Panc1 (cell line): Measurements from ENCODE around the gene ARHGAP45. TPM values are rescaled to one million over a fixed set of nuclear protein-coding genes. Genes with fewer than 3 reads are reported as not detected.

ENCODE experiments used
- ATAC-seq: fragments of 200-7000 bp; cut with Tn5 transposase; 2 replicates; pipeline ENCODE4 v1.9.1; 2020; ENCODE audit warnings: mild to moderate bottlenecking, moderate library complexity
- BruUV-seq: library from RNA; stranded (reverse); fragments of 400-500 nt; replicated peaks from 2 replicates; lab custom pipeline; 2021; lab: Mats Ljungman, UMichigan
- CTCF ChIA-PET: fragments of 300-600 bp; sonication (Branson Sonifier 250); formaldehyde crosslinking; loops from one replicate; lab custom pipeline; 2022; ENCODE audit warnings: antibody characterized with exemption; lab: Charles Lee
- POLR2A ChIA-PET: fragments of 300-600 bp; sonication (Branson Sonifier 250); formaldehyde crosslinking; loops from one replicate; lab custom pipeline; 2022; ENCODE audit warnings: antibody characterized with exemption; lab: Charles Lee
- DNase-seq: peaks from one replicate; pipeline ENCODE4 v3.0.0-alpha.2; 2010; ENCODE audit warnings: low read depth, low spot score
- H3K27ac ChIP-seq: 2 replicates; pipeline ENCODE4 v1.5.1; 2011; ENCODE audit warnings: mild to moderate bottlenecking, low read length, inconsistent platforms
- H3K27me3 ChIP-seq: fragments of 200-500 bp; sonication (Bioruptor generic); 2 replicates; pipeline ENCODE4 v1.6.0; 2014; ENCODE audit warnings: low read length, inconsistent platforms; ENCODE audit not compliant: control insufficient read depth, insufficient read depth
- H3K36me3 ChIP-seq: fragments of 200-500 bp; sonication (Bioruptor generic); 2 replicates; pipeline ENCODE4 v1.5.1; 2014; ENCODE audit warnings: inconsistent platforms, mild to moderate bottlenecking, low read length, moderate library complexity; ENCODE audit not compliant: control insufficient read depth, insufficient read depth
- H3K4me1 ChIP-seq: 2 replicates; pipeline ENCODE4 v1.5.1; 2011; ENCODE audit warnings: inconsistent platforms, mild to moderate bottlenecking, low read length, moderate library complexity; ENCODE audit not compliant: control insufficient read depth, insufficient read depth
- H3K4me3 ChIP-seq, 2 experiments: 2 replicates each; pipeline ENCODE4 v1.5.1; 2011 to 2012; ENCODE audit warnings: low read depth in 2 of 2, low read length in 2 of 2, mild to moderate bottlenecking in 2 of 2, inconsistent platforms in 1 of 2, moderate library complexity in 1 of 2
- H3K9me3 ChIP-seq: fragments of 200-500 bp; sonication (Bioruptor generic); 2 replicates; pipeline ENCODE4 v1.5.1; 2014; ENCODE audit warnings: low read depth, mild to moderate bottlenecking, inconsistent platforms, low read length, moderate library complexity; ENCODE audit not compliant: control insufficient read depth, insufficient read depth
- CTCF ChIP-seq: fragments of 450-650 bp; IDR thresholded peaks from 2 replicates; pipeline ENCODE4 v1.5.1; 2017; ENCODE audit warnings: mild to moderate bottlenecking
- POLR2AphosphoS5 ChIP-seq: IDR thresholded peaks from 2 replicates; pipeline ENCODE4 v1.6.1; 2012; ENCODE audit warnings: mild to moderate bottlenecking, low read depth, low read length, moderate library complexity
- REST ChIP-seq, 2 experiments: IDR thresholded peaks; 2 replicates each; pipeline ENCODE4 v1.6.1; 2011 to 2012; ENCODE audit warnings: low read depth in 2 of 2, control low read depth in 1 of 2, low read length in 1 of 2, mild to moderate bottlenecking in 1 of 2, moderate library complexity in 1 of 2; ENCODE audit not compliant: insufficient read depth in 1 of 2
- SIN3A ChIP-seq: IDR thresholded peaks from 2 replicates; pipeline ENCODE4 v1.6.1; 2012; ENCODE audit warnings: low read depth, mild to moderate bottlenecking, low read length, moderate library complexity, borderline replicate concordance; ENCODE audit not compliant: insufficient read depth
- TCF7L2 ChIP-seq: IDR thresholded peaks from 2 replicates; pipeline ENCODE4 v1.6.1; 2011; ENCODE audit warnings: mild to moderate bottlenecking, low read depth, low read length, inconsistent platforms
- in situ Hi-C: cut with HindIII; loops from 2 replicates; pipeline ENCODE4 v1.10.0; 2016; ENCODE audit warnings: low sequenced_read_pairs, low pct_unique_long_range_greater_than_20kb
- intact Hi-C: fragments of 100-400 bp; cut with micrococcal nuclease; formaldehyde crosslinking; loops from one replicate; pipeline ENCODE4 v1.10.0; 2022; ENCODE audit not compliant: unreplicated experiment
- total RNA-seq: library from RNA; stranded (reverse); gene quantifications from one replicate; pipeline ENCODE4 v1.2.1, GENCODE V29; 2021; ENCODE audit not compliant: unreplicated experiment

The ARHGAP45 gene
- total RNA-seq, 1 experiment from 2014 or later, result 27.8 TPM

- no peak for TF ChIP-seq CTCF
- no peak for TF ChIP-seq SIN3A
- no peak for TF ChIP-seq TCF7L2
- TF ChIP-seq REST (IDR thresholded peaks at IDR 0.05; ENCODE audit: insufficient read depth in 1 of 2, low read depth in 2 of 2, low read length in 1 of 2), result no peak
- TF ChIP-seq POLR2AphosphoS5, result no peak
- Histone ChIP-seq H3K36me3 (no peaks in the 10 kb centered on the region; the same call in 1 of the 2 replicates), H3K9me3 (no peaks in the 10 kb centered on the region), H3K4me1 (peaks cover 42% of the 10 kb centered on the region), H3K27ac (peak overlapping the region; percentile 79), H3K27me3 (no peaks in the 10 kb centered on the region), H3K4me3 (no peak overlapping the region)
- ChIA-PET CTCF (interaction anchor here (0.6 kb wide), 1 partner anchor 146 kb away, joined by 4 read pairs; no protein-coding TSS in a partner anchor), POLR2A (no interaction called here)
- BruUV-seq, result no TSS peak
- ATAC-seq (no peak), DNase-seq (no peak)
- intact Hi-C loops, result no loop called here
- in situ Hi-C loops, result no loop called here
Observed at GRCh38 chr19:1098177-1099051, 31.4 kb downstream of the ARHGAP45 start.

- no peaks in the 10 kb centered on the region for H3K9me3 ChIP-seq
- TF ChIP-seq CTCF, result no peak
- TF ChIP-seq TCF7L2, result no peak
- no peak for TF ChIP-seq POLR2AphosphoS5
- no peak for TF ChIP-seq SIN3A
- no peak for TF ChIP-seq REST (IDR thresholded peaks at IDR 0.05; ENCODE audit: insufficient read depth in 1 of 2, low read depth in 2 of 2, low read length in 1 of 2)
- in situ Hi-C loops (no loop called here), intact Hi-C loops (no loop called here)
- DNase-seq (no peak), ATAC-seq (no peak)
- CTCF ChIA-PET, result no interaction called here
- peak overlapping the region; percentile 84 for H3K27ac ChIP-seq
- no peaks in the 10 kb centered on the region; the same call in 1 of the 2 replicates for H3K36me3 ChIP-seq
- H3K4me3 ChIP-seq, result no peak overlapping the region
- peaks cover 37% of the 10 kb centered on the region for H3K4me1 ChIP-seq
- POLR2A ChIA-PET, result interaction anchor here (1.3 kb wide), 1 partner anchor 15 kb away, joined by 3 read pairs; no protein-coding TSS in a partner anchor
- no peaks in the 10 kb centered on the region for H3K27me3 ChIP-seq
- no TSS peak for BruUV-seq
Observed at GRCh38 chr19:1101337-1101698, 34.4 kb downstream of the ARHGAP45 start.
